Measurements from ENCODE around the gene ARHGAP18.

ARHGAP18 gene

GRCh38 chr6:129638055-129638684, 71.8 kb downstream of the ARHGAP18 start:
- no peaks in the 10 kb centered on the region for H3K36me3 ChIP-seq
- no peak for DNase-seq
- no peak overlapping the region for H3K27ac ChIP-seq
- H3K4me3 ChIP-seq (ENCODE audit: low read depth, low read length), result no peak overlapping the region
- TF ChIP-seq CTCF (IDR thresholded peaks at IDR 0.05; ENCODE audit: low read depth, low read length), result no peak
- no peaks in the 10 kb centered on the region for H3K27me3 ChIP-seq (ENCODE audit: insufficient read depth, low read depth, severe bottlenecking)
- no peaks in the 10 kb centered on the region for H3K9me3 ChIP-seq (ENCODE audit: severe bottlenecking)

GRCh38 chr6:129637340-129638054, 72.5 kb downstream of the ARHGAP18 start:
- DNase-seq, result no peak
- Histone ChIP-seq H3K27me3 (ENCODE audit: insufficient read depth, low read depth, severe bottlenecking) (no peaks in the 10 kb centered on the region), H3K9me3 (ENCODE audit: severe bottlenecking) (no peaks in the 10 kb centered on the region), H3K27ac (no peak overlapping the region), H3K36me3 (no peaks in the 10 kb centered on the region), H3K4me3 (ENCODE audit: low read depth, low read length) (no peak overlapping the region)
- TF ChIP-seq CTCF (IDR thresholded peaks at IDR 0.05; ENCODE audit: low read depth, low read length), result no peak

- H3K27ac ChIP-seq, result no peak overlapping the region
- TF ChIP-seq CTCF (IDR thresholded peaks at IDR 0.05; ENCODE audit: low read depth, low read length), result no peak
- H3K36me3 ChIP-seq, result no peaks in the 10 kb centered on the region
- H3K27me3 ChIP-seq (ENCODE audit: insufficient read depth, low read depth, severe bottlenecking), result no peaks in the 10 kb centered on the region
- DNase-seq, result no peak
- H3K4me3 ChIP-seq (ENCODE audit: low read depth, low read length), result no peak overlapping the region
- no peaks in the 10 kb centered on the region for H3K9me3 ChIP-seq (ENCODE audit: severe bottlenecking)
These were observed 74.4 kb downstream of the ARHGAP18 start for GRCh38 chr6:129635396-129636130.

- Histone ChIP-seq H3K27me3 (ENCODE audit: insufficient read depth, low read depth, severe bottlenecking) (no peaks in the 10 kb centered on the region), H3K27ac (no peak overlapping the region), H3K4me3 (ENCODE audit: low read depth, low read length) (no peak overlapping the region), H3K36me3 (no peaks in the 10 kb centered on the region), H3K9me3 (ENCODE audit: severe bottlenecking) (no peaks in the 10 kb centered on the region)
- no peak for DNase-seq
- no peak for TF ChIP-seq CTCF (IDR thresholded peaks at IDR 0.05; ENCODE audit: low read depth, low read length)
These were observed 75.4 kb downstream of the ARHGAP18 start for GRCh38 chr6:129634411-129635230.

- H3K9me3 ChIP-seq (ENCODE audit: severe bottlenecking), result no peaks in the 10 kb centered on the region
- no peaks in the 10 kb centered on the region for H3K27me3 ChIP-seq (ENCODE audit: insufficient read depth, low read depth, severe bottlenecking)
- TF ChIP-seq CTCF (IDR thresholded peaks at IDR 0.05; ENCODE audit: low read depth, low read length), result no peak
- H3K36me3 ChIP-seq, result no peaks in the 10 kb centered on the region
- no peak overlapping the region for H3K4me3 ChIP-seq (ENCODE audit: low read depth, low read length)
- H3K27ac ChIP-seq, result no peak overlapping the region
- no peak for DNase-seq
These were observed 76.4 kb downstream of the ARHGAP18 start for GRCh38 chr6:129633529-129633928.

Measured in WERI-Rb-1 (cell line).